ENCODE measurements around the gene RAC3. TPM values are rescaled to one million over a fixed set of nuclear protein-coding genes. Genes with fewer than 3 reads are reported as not detected.
A peak's percentile ranks its signal among the peaks of the same experiment; 100 is the strongest.

The RAC3 gene
- total RNA-seq, 1 experiment from 2014 or later, result 84.8 TPM

DNA sequence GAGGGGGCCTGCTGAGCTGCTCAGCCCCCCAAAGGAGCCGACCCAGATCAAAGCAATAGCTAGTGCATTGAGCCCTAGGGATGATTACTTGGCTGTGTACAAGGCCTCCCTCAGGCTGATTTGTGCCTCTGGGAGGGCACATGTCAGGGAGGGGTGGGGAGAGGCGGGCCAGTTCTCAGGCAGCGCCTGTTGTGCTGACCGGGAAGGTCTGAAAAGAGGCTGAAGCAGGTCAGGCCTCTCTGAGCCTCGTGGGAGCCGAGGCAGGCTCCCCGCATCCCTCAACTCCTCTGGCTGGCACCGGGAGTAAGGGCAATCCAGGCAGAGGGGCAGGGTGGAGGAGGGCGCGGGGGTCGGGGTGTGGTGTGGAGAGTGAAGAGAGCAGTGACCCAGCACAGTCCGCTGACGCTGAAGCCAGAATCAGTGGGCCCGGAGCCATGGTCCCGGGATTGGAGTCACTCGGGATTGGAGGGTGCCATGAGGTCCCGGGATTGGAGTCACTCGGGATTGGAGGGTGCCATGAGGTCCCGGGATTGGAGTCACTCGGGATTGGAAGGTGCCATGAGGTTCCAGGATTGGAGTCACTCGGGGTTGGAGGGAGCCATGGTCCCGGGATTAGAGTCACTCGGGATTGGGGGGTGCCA is 3.0 kb downstream of the RAC3 start:
- Histone ChIP-seq H4K8ac (replicated peaks; ENCODE audit: insufficient read length, low read depth, low read length) (no peak overlapping the region), H3T11ph (ENCODE audit: low read length) (no peak overlapping the region), H2BK12ac (ENCODE audit: insufficient read length, low read depth, low read length) (no peak overlapping the region), H3K9ac (ENCODE audit: extremely low read depth, insufficient read length, low read length) (no peak overlapping the region), H2AK5ac (ENCODE audit: insufficient read length, low read length) (no peak overlapping the region), H3K79me1 (ENCODE audit: insufficient read depth, low read depth, low read length, poor library complexity, severe bottlenecking) (no peaks in the 10 kb centered on the region), H3K14ac (ENCODE audit: insufficient read depth, low read length) (no peak overlapping the region), H3K4ac (ENCODE audit: low read depth, low read length) (no peak overlapping the region), H3K23me2 (ENCODE audit: insufficient read length, low read depth, low read length, poor library complexity, severe bottlenecking) (peaks cover 8% of the 10 kb centered on the region), H3K4me1 (ENCODE audit: insufficient read depth, low read length) (no peaks in the 10 kb centered on the region), H4K5ac (ENCODE audit: insufficient read length, low read depth, low read length) (no peak overlapping the region), H2BK20ac (ENCODE audit: low read depth, low read length, poor library complexity, severe bottlenecking) (no peak overlapping the region), H2BK15ac (ENCODE audit: low read depth, low read length) (no peak overlapping the region), H2AFZ (ENCODE audit: low read length) (no peak overlapping the region), H4K20me1 (ENCODE audit: control insufficient read depth, insufficient read depth, insufficient read length) (no peaks in the 10 kb centered on the region), H3K9me3 (ENCODE audit: control insufficient read depth, low read depth, low read length) (no peaks in the 10 kb centered on the region), H2BK120ac (ENCODE audit: low read depth, low read length, poor library complexity, severe bottlenecking) (no peak overlapping the region), H3K18ac (ENCODE audit: insufficient read length, low read depth, low read length) (no peak overlapping the region), H3K4me2 (ENCODE audit: insufficient read depth, insufficient read length, low read length) (no peak overlapping the region), H3K56ac (ENCODE audit: insufficient read length, low read depth, low read length) (no peak overlapping the region), H3K27me3 (ENCODE audit: insufficient read depth, low read length) (no peaks in the 10 kb centered on the region; the same call in 1 of the 2 replicates), H3K23ac (ENCODE audit: insufficient read length, low read depth, low read length) (no peak overlapping the region), H3K27ac (ENCODE audit: insufficient read length, low read depth, low read length) (no peak overlapping the region), H2BK5ac (ENCODE audit: insufficient read length, low read length) (no peak overlapping the region), H3K79me2 (ENCODE audit: insufficient read depth, low read length) (no peaks in the 10 kb centered on the region), H4K91ac (ENCODE audit: insufficient read length, low read depth, low read length) (no peak overlapping the region)
- TF ChIP-seq, protein P1, sequence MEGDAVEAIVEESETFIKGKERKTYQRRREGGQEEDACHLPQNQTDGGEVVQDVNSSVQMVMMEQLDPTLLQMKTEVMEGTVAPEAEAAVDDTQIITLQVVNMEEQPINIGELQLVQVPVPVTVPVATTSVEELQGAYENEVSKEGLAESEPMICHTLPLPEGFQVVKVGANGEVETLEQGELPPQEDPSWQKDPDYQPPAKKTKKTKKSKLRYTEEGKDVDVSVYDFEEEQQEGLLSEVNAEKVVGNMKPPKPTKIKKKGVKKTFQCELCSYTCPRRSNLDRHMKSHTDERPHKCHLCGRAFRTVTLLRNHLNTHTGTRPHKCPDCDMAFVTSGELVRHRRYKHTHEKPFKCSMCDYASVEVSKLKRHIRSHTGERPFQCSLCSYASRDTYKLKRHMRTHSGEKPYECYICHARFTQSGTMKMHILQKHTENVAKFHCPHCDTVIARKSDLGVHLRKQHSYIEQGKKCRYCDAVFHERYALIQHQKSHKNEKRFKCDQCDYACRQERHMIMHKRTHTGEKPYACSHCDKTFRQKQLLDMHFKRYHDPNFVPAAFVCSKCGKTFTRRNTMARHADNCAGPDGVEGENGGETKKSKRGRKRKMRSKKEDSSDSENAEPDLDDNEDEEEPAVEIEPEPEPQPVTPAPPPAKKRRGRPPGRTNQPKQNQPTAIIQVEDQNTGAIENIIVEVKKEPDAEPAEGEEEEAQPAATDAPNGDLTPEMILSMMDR (conservative IDR thresholded peaks at IDR 0.05), result no peak
- peak; percentile 76 for DNase-seq
- Mint-ChIP-seq H3K9me3 (no peaks in the 10 kb centered on the region), H3K27me3 (ENCODE audit: low read depth) (peaks cover 10% of the 10 kb centered on the region), H3K36me3 (ENCODE audit: insufficient read depth in 1 of 3, low read depth in 3 of 3) (peaks cover 8 to 18% (median 15%) of the 10 kb centered on the region in 3 experiments; a peak in 6 of 7 replicates), H3K4me3 (peak overlapping the region in 1 of 2 experiments; percentile 62; a peak in 1 of 5 replicates), H3K27ac (0 out of 7 replicates have a peak overlapping the region, but pooled peaks of 1 of the 3 experiments have one; percentile 47), H3K4me1 (peaks cover 7 to 24% of the 10 kb centered on the region in 2 experiments)
- no CpG with 5 or more reads among the region's 23 CpGs for whole genome bisulfite sequencing (ENCODE audit: extremely low coverage, insufficient read length, low lambda C conversion rate)

Data from H9 (cell line).